HG03159 (cell line): ENCODE results near the gene PPAT.
"Not testable (repeated sequence)": the region's sequence is repeated elsewhere in the genome, so short reads cannot be mapped to it uniquely, and the experiment has no call there.

ENCODE experiments used
- ATAC-seq: cut with Tn5 transposase; IDR thresholded peaks from one replicate; pipeline ENCODE4 v1.9.1; 2021; ENCODE audit warnings: mild to moderate bottlenecking, moderate library complexity; ENCODE audit not compliant: unreplicated experiment

PPAT gene

GRCh38 chr4:56387023-56388001 is 48.1 kb downstream of the PPAT start, which contains the start of gene AASDH:
Gene AASDH, minus strand, starts transcription at chr4:56387491. Its CDS starts 3,192 bp downstream, at chr4:56384299.
- ATAC-seq, result peak; percentile 92

- ATAC-seq, result no peak
Measured at GRCh38 chr4:56386091-56386490, 49.3 kb downstream of the PPAT start.

GRCh38 chr4:56375458-56375857 is 60.0 kb downstream of the PPAT start:
- no peak for ATAC-seq

GRCh38 chr4:56374956-56375355 is 60.5 kb downstream of the PPAT start:
- ATAC-seq, result no peak

GRCh38 chr4:56372774-56373173 is 62.6 kb downstream of the PPAT start:
- no peak for ATAC-seq

- ATAC-seq, result no peak
Measured at GRCh38 chr4:56371426-56372220, 63.8 kb downstream of the PPAT start.

GRCh38 chr4:56370377-56370776 is 65.0 kb downstream of the PPAT start:
- no peak for ATAC-seq

GRCh38 chr4:56362981-56363380 is 72.4 kb downstream of the PPAT start:
- ATAC-seq, result not testable (repeated sequence)

GRCh38 chr4:56360071-56360470 is 75.3 kb downstream of the PPAT start:
- no peak for ATAC-seq

- no peak for ATAC-seq
Measured at GRCh38 chr4:56356650-56357049, 78.8 kb downstream of the PPAT start.

GRCh38 chr4:56348576-56348975 is 86.8 kb downstream of the PPAT start:
- no peak for ATAC-seq

- no peak for ATAC-seq
Measured at GRCh38 chr4:56345458-56345857, 90.0 kb downstream of the PPAT start.
